KOPT-K1 (cell line): ENCODE measurements around the gene DST.

Experiments used
- H3K27ac ChIP-seq: fragments of 200-600 bp; sonication (generic); 2 replicates; pipeline ENCODE4 v1.5.1; 2016; ENCODE audit warnings: antibody characterized with exemption, mild to moderate bottlenecking, low read depth, low read length; ENCODE audit not compliant: poor library complexity, severe bottlenecking
- H3K36me3 ChIP-seq: fragments of 200-600 bp; sonication (generic); 2 replicates; pipeline ENCODE4 v1.5.1; 2017; ENCODE audit warnings: antibody characterized with exemption, mild to moderate bottlenecking, low read length, moderate library complexity; ENCODE audit not compliant: insufficient read depth
- H3K9me3 ChIP-seq: fragments of 200-600 bp; sonication (generic); 2 replicates; pipeline ENCODE4 v1.5.1; 2017; ENCODE audit warnings: antibody characterized with exemption, low read length, mild to moderate bottlenecking; ENCODE audit not compliant: insufficient read depth, poor library complexity, severe bottlenecking

Gene DST

DNA sequence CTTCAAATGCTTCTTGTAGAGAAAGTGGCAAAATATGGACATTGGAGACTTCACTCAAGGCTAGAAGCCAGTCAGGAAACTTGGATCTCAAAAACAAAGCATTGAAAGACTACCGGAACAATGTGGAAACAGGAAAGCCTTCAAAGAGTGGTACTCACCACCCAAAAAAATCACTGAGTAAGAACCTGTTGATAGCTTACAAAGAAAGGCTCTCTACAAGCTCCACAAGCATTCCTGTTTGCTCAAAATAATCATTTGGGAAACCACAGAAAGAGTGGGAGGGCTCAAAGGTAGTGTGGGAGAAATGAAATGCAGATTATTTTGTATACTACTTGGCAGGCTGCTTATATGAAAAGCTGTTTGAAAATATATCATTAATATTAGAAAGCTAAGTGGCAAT, 9.5 kb upstream of the DST start:
- Histone ChIP-seq H3K27ac (no peak overlapping the region), H3K36me3 (no peaks in the 10 kb centered on the region)

DNA sequence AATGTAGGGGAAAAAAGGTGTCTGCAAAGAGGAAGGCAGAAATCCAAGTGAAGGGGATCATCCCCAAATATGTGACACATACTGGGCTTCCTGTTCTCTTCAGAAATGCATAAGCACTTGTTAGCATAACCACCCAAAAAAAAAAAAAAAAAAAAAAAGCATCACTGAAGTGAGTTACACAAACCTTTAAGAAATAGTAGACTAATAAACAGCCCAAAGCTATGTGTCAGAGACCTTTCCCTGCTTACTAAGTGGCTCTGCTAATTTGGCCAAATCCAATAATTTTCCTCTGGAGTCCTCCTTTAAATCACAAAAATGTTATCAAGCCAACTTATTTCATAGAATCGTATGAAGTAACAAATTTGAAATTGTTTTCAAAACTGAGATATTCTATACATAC, 7.5 kb upstream of the DST start:
- Histone ChIP-seq H3K27ac (no peak overlapping the region), H3K9me3 (no peaks in the 10 kb centered on the region), H3K36me3 (no peaks in the 10 kb centered on the region)

More for the DNA sequence above, 9.5 kb upstream of the DST start:
- no peaks in the 10 kb centered on the region for H3K9me3 ChIP-seq

DNA sequence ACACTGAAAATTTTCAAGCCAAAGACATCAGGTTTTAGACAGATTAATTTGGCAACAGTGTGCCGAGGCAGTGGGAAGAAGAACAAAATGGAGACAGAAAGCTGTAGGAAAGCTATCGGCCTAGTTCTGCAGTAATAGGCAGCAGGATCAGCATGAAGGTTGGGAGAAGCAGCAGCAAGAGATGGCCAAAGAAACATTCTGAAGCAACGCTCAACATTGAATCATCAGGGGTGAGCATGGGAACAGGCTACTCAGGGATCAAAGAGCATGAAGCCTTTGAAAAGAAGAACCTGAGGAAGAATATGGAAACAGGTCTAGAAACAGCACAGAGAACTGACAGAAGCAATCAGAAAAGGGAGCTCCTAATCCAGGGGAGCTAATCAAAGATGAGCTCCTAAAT, 7.1 kb upstream of the DST start:
- Histone ChIP-seq H3K36me3 (no peaks in the 10 kb centered on the region), H3K9me3 (no peaks in the 10 kb centered on the region), H3K27ac (no peak overlapping the region)

DNA sequence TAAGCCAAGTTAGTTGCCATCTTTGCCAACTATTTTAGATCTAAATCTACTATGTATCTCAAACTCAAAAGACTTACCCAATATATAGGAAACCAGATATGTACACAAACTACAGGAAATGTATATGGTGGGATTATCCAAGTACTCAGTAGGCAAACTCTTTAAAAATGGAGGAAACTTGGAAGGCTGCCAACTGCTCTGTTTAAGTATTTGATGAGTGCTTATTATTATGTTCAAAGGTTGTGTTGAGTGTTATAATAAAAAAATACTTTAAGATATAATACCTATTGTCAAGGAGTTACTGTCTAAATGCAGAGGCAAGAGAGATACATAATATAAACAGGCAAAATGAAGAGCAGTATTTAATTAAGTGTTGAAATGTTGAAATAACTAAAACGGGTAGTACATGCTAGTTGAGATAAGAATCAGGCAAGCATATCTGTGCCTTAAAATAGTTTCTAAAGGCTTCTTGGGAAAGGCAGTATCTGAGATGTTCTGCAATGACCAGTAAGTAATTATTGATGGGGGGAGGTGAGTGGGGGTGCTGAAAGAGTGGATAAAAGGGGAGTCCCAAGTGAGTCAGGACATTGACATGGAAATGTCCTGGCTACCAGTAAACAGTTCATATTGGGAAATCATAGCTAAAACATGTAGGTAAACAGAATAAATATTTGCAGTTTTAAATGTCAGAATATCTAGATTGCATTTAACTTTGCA, 6.5 kb upstream of the DST start:
- Histone ChIP-seq H3K27ac (no peak overlapping the region), H3K36me3 (no peaks in the 10 kb centered on the region), H3K9me3 (no peaks in the 10 kb centered on the region)

DNA sequence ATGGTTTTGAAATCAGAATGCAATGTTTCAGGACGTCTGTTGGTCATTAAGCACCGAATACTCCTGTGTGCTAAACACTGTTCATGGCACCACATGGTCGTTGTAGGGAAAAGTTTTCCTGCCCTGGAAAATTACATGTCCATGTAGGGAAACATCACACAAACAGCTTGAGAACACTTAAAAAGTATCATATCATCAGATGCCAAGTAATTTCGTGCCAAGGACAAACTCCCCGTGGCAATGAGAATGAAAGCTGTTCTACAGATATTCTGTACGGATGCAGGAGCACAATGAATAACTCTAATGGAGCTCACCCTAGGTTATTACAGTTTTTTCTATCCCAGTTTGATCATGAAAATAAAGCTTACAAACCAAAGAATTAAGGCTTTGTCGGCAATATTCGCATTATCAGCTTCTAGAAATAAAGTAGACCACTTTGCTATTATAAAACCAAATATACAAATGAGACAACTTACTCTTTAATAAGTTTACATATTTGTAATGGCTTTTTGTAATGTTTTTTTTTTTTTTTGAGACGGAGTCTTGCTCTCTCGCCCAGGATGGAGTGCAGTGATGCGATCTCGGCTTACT, 4.6 kb upstream of the DST start:
- no peak overlapping the region for H3K27ac ChIP-seq
- H3K36me3 ChIP-seq: no peaks in the 10 kb centered on the region
- no peaks in the 10 kb centered on the region for H3K9me3 ChIP-seq

DNA sequence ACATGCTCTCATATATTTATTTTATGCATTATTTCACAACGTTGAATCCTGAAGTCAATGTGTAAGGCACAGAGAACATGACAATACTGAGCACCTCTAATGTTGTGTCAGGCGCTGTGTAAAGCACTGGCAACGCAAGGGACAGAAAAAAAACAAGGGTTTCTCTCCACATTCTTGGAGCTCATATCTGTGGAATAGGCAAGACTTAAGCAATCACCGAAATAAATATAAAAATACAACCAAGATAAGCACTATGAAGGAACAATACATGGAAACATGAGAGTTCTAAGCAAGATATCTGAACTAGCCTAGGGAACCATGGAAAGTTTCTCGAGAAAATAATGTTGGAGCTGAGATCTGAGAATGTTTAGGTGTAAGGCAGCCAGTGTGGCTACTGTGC, 1.7 kb upstream of the DST start:
- no peaks in the 10 kb centered on the region for H3K36me3 ChIP-seq
- no peak overlapping the region for H3K27ac ChIP-seq
- no peaks in the 10 kb centered on the region for H3K9me3 ChIP-seq

DNA sequence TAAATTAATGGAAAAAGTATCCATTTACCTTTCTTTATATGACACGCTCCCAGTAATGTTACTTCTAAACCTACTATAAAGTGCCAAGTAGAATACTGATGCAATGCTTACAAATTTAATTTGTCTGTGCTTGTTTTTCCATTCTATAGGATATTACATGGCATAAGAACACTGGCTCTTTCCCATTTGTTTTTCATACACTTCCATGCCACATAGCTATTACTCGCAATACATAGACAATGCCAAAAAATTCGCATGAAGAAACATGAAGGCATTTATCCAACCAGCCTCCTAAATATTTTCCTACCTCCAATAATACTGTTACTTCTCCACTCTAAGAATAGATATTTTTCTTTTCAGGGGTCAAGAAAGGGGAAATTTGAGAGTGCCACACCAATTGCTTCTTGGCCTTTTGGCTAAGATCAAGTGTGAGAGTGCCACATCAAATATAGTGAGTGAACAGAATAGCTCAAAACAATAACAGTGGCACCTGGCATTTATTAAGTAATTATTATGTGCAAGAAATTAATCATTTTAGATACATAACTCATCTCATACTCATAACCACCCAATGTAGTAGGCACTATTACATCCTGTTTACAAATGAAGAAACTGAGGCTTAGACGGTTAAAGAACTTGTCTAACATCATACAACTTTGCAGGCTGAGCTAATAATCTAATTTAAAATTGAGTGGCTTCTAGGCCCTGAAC, 845 bp upstream of the DST start:
- H3K27ac ChIP-seq: no peak overlapping the region
- no peaks in the 10 kb centered on the region for H3K36me3 ChIP-seq
- H3K9me3 ChIP-seq: no peaks in the 10 kb centered on the region

DNA sequence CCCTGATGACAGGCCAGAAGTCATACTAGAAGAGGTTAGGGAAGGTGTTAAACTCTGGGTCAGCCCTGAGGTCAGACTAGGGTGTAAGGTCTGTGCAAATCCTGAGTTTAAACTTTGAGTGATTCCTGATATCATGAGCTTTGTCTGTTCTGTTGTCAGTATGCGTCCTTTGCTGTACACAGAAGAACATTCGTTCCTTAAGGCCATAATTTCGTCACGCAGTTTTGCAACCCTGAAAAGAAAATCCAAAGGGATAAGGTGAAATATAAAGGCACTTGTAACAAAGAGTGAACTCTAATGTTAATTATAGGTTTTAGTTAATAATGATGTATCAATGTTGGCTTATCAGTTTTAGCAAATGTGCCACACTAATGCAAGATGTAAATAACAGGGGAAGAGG, 2.3 kb downstream of the DST start:
- Histone ChIP-seq H3K36me3 (no peaks in the 10 kb centered on the region), H3K9me3 (no peaks in the 10 kb centered on the region)

DNA sequence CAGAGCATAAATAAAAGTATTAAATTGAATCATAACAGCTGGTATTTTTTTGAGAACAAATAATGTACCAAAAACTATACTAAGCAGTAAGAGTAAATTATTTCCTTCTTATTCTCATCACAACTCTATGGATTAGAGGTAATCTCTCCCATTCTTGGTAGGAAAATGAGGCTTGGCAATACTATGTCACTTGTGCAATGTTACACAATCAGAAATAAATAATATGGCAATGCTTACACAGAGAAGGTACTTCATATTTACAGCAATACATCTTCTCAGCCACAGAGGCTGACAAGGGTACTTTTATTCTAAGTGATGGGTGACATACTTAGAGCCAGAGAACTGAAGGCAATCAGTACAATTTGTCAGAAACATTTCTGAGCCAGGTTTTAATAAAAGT, 3.9 kb downstream of the DST start:
- Histone ChIP-seq H3K27ac (no peak overlapping the region), H3K9me3 (no peaks in the 10 kb centered on the region), H3K36me3 (no peaks in the 10 kb centered on the region)

More for the DNA sequence above, 2.3 kb downstream of the DST start:
- H3K27ac ChIP-seq: no peak overlapping the region

DNA sequence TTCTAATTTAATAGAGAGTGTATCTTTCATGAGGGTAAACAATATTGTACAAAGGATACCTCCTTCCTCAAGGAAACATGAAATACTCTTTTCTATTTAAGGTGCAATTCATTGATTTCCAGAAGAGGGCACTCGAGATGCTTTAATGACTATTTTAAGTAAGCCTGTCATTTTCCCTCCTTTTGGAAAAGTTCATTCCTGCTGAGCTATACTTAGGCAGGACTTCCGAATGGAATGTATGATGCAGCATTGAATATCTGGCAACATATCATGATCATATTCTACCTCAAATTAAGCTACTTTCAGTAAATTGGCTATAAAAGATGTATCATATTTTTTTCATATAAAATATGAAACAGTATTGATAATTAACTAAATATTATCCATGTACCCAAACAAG, 5.0 kb downstream of the DST start:
- H3K9me3 ChIP-seq: no peaks in the 10 kb centered on the region
- no peaks in the 10 kb centered on the region for H3K36me3 ChIP-seq

DNA sequence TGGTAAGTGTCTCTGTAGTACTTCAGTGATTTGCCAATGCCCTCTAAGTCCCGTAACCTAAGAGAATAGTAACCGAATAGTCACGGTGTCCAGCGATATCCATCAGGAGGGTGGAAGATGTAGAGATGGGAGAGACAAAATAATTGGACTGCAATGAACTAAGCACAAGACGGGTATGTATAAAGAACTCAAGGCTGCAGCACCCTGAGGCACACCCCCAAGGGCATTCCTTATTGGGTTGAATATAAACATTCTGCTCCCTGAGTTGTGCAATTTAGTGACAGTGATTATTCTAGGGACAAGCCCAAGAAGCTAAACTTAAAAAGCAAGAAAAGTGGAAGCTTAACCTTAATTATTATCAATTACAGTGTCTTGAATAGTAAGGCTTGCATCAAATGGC, 14.6 kb downstream of the DST start:
- no peaks in the 10 kb centered on the region for H3K36me3 ChIP-seq
- H3K9me3 ChIP-seq: no peaks in the 10 kb centered on the region
- H3K27ac ChIP-seq: no peak overlapping the region

More for the DNA sequence above, 5.0 kb downstream of the DST start:
- no peak overlapping the region for H3K27ac ChIP-seq

DNA sequence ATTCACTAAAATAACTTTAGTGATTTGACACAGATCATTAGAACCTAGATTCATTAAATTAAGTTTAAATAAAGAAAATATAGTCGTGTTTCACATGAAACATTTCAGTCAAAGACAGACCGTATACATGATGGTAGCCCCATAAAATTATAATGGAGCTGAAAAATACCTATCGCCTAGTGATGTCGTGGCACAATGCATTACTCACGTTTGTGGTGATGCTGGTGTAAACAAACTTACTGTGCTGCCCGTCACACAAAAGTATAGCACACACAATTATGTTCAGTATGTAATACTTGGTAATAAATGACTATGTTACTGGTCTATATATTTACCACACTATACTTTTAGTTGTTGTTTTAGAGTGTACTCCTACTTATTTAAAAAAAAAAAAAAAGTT, 17.3 kb downstream of the DST start:
- H3K9me3 ChIP-seq: no peaks in the 10 kb centered on the region
- H3K36me3 ChIP-seq: no peaks in the 10 kb centered on the region
- no peak overlapping the region for H3K27ac ChIP-seq

DNA sequence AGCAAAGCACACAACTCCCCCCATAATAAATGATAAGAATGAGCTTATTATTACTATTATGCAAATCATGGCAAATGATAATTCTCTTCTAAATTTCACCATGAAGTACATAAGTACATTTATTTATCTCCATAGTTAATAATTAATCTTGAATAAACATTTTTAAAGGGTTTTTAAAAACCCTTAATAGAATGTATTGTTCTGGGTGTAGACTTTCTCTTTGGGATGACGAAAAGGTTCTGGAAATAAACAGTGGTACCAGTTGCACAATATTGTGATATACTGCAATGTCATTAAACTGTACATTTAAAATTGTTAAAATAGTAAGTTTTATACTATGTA, 18.0 kb downstream of the DST start:
- Histone ChIP-seq H3K27ac (no peak overlapping the region), H3K9me3 (no peaks in the 10 kb centered on the region), H3K36me3 (no peaks in the 10 kb centered on the region)

DNA sequence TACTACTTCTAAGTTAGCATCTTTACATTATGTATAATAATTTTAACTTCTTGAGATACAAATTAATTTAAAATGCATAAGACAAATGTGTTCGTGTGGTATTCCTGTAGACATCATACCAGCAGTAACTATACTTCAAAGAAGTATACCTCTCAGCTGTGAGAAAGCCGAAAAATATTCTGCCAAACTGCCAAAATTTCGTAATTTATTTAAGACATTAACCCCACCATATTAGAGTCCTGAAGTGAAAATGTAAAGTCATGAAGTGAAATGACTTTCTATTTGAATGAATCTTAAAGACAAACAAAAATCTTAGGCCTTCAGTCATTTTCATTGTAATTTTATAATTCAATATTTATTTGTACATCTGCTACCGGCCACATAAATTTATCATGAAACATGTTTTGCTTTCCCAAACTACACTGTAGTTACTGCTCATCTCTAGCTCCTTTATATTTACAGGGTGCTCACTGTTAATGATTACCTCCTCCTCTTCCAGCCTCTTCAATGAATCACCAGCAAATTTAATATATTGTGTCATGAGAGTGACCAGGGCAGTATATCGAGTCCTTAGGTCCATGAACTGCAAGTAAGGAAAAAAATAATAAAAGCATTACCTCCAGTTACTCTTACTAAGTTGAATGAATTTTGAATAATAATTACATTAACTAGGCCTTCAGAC, 18.5 kb downstream of the DST start:
- H3K36me3 ChIP-seq: no peaks in the 10 kb centered on the region
- no peak overlapping the region for H3K27ac ChIP-seq
- H3K9me3 ChIP-seq: no peaks in the 10 kb centered on the region

DNA sequence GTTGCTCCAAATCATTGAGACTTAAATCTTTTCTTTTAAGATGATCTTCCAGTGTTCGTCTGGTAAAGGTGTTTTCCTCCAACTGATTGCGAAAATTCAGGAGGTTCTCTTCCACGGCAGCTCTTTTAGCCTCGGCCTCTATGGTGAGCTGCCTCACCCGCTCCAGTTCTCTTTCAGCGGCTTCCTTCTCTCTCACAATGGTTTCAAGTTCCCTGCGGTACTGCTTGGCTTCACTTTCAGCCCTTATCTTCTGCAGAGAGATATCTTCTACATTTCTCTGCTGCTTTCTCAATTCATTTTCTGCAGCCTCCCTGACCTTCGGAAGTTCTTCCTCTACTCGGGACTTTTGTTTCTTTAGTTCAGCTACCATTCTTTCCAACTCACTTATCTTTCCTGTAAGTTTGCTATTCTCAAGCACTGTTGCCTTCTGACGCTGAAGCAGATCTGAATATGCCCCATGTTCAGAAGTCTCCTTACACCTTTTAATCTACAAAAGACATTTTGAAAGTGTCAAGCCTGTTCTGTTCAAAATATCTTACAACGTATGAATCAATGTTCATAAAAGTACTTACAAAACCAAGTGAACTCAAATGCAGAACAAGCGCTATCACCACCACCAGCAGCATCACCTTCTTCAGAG, 22.3 kb downstream of the DST start:
- Histone ChIP-seq H3K27ac (no peak overlapping the region), H3K9me3 (no peaks in the 10 kb centered on the region), H3K36me3 (no peaks in the 10 kb centered on the region)
